HEK293 (cell line): ENCODE data around the gene SLC2A6.

Source experiments
- ELK4 ChIP-seq: IDR thresholded peaks from 2 replicates; pipeline ENCODE4 v1.6.1; 2011; ENCODE audit warnings: mild to moderate bottlenecking, low read depth, low read length, borderline replicate concordance
- GLIS2 ChIP-seq: fragments of 450-650 bp; formaldehyde crosslinking; IDR thresholded peaks from 2 replicates; pipeline ENCODE4 v1.5.1; 2016; ENCODE audit warnings: missing biosample characterization, missing genetic modification characterization
- IKZF3 ChIP-seq: fragments of 450-650 bp; IDR thresholded peaks from 2 replicates; pipeline ENCODE4 v1.5.0; 2018; ENCODE audit warnings: missing biosample characterization, mild to moderate bottlenecking, missing genetic modification characterization, moderate library complexity
- KLF17 ChIP-seq: fragments of 450-650 bp; formaldehyde crosslinking; IDR thresholded peaks from 2 replicates; pipeline ENCODE4 v1.5.1; 2016; ENCODE audit warnings: missing biosample characterization, missing genetic modification characterization
- OVOL3 ChIP-seq: fragments of 450-650 bp; formaldehyde crosslinking; IDR thresholded peaks from 2 replicates; pipeline ENCODE4 v1.5.1; 2016; ENCODE audit warnings: missing biosample characterization, missing genetic modification characterization
- SP2 ChIP-seq: fragments of 450-650 bp; formaldehyde crosslinking; IDR thresholded peaks from 2 replicates; pipeline ENCODE4 v1.5.1; 2016; ENCODE audit warnings: missing biosample characterization, missing genetic modification characterization
- SP3 ChIP-seq: fragments of 450-650 bp; formaldehyde crosslinking; IDR thresholded peaks from 2 replicates; pipeline ENCODE4 v1.5.1; 2016; ENCODE audit warnings: missing biosample characterization, missing genetic modification characterization
- ZBTB1 ChIP-seq: fragments of 450-650 bp; formaldehyde crosslinking; IDR thresholded peaks from 2 replicates; pipeline ENCODE4 v1.5.1; 2016; ENCODE audit warnings: missing biosample characterization, missing genetic modification characterization
- ZBTB11 ChIP-seq: fragments of 450-650 bp; formaldehyde crosslinking; conservative IDR thresholded peaks from 2 replicates; pipeline ENCODE4 v1.5.1; 2016; ENCODE audit warnings: low read depth, missing biosample characterization, missing genetic modification characterization
- ZFP41 ChIP-seq: fragments of 450-650 bp; formaldehyde crosslinking; IDR thresholded peaks from 2 replicates; pipeline ENCODE4 v1.5.1; 2016; ENCODE audit warnings: missing biosample characterization, missing genetic modification characterization, borderline replicate concordance
- ZIC2 ChIP-seq: fragments of 450-650 bp; formaldehyde crosslinking; IDR thresholded peaks from 2 replicates; pipeline ENCODE4 v1.5.1; 2016; ENCODE audit warnings: missing biosample characterization, missing genetic modification characterization
- ZNF140 ChIP-seq: fragments of 450-650 bp; formaldehyde crosslinking; IDR thresholded peaks from 2 replicates; pipeline ENCODE4 v1.5.1; 2016; ENCODE audit warnings: missing biosample characterization, missing genetic modification characterization
- ZNF174 ChIP-seq: fragments of 450-650 bp; formaldehyde crosslinking; IDR thresholded peaks from 2 replicates; pipeline ENCODE4 v1.5.0; 2017; ENCODE audit warnings: missing biosample characterization, mild to moderate bottlenecking, missing genetic modification characterization
- ZNF211 ChIP-seq: fragments of 450-650 bp; formaldehyde crosslinking; IDR thresholded peaks from 2 replicates; pipeline ENCODE4 v1.5.1; 2016; ENCODE audit warnings: low read depth, missing biosample characterization, missing genetic modification characterization
- ZNF280D ChIP-seq: fragments of 450-650 bp; formaldehyde crosslinking; IDR thresholded peaks from 2 replicates; pipeline ENCODE4 v1.5.1; 2016; ENCODE audit warnings: missing biosample characterization, missing genetic modification characterization
- ZNF341 ChIP-seq: fragments of 450-650 bp; formaldehyde crosslinking; IDR thresholded peaks from 2 replicates; pipeline ENCODE4; 2016; ENCODE audit warnings: low read depth, missing biosample characterization, missing genetic modification characterization
- ZNF394 ChIP-seq: fragments of 450-650 bp; formaldehyde crosslinking; IDR thresholded peaks from 2 replicates; pipeline ENCODE4 v1.5.1; 2016; ENCODE audit warnings: missing biosample characterization, missing genetic modification characterization, mild to moderate bottlenecking, moderate library complexity, borderline replicate concordance
- ZNF473 ChIP-seq: fragments of 450-650 bp; formaldehyde crosslinking; IDR thresholded peaks from 2 replicates; pipeline ENCODE4 v1.5.1; 2017; ENCODE audit warnings: missing biosample characterization, missing genetic modification characterization
- ZNF621 ChIP-seq: fragments of 450-650 bp; formaldehyde crosslinking; IDR thresholded peaks from 2 replicates; pipeline ENCODE4 v1.5.1; 2017; ENCODE audit warnings: missing biosample characterization, missing genetic modification characterization
- ZNF830 ChIP-seq: fragments of 450-650 bp; IDR thresholded peaks from 2 replicates; pipeline ENCODE4 v1.5.0; 2018; ENCODE audit warnings: missing biosample characterization, missing genetic modification characterization, low read depth, mild to moderate bottlenecking, moderate library complexity
- ZSCAN30 ChIP-seq: fragments of 450-650 bp; IDR thresholded peaks from 2 replicates; pipeline ENCODE4 v1.5.1; 2018; ENCODE audit warnings: missing biosample characterization, mild to moderate bottlenecking, missing genetic modification characterization, moderate library complexity
- ZSCAN4 ChIP-seq: fragments of 450-650 bp; formaldehyde crosslinking; IDR thresholded peaks from 2 replicates; pipeline ENCODE4 v1.5.1; 2017; ENCODE audit warnings: missing biosample characterization, missing genetic modification characterization

Gene SLC2A6

GRCh38 chr9:133484671-133485437, 6.0 kb upstream of the SLC2A6 start (continued):
- TF ChIP-seq ZNF280D (no peak), ZNF621 (tag by site-specific recombination) (no peak), ZBTB1 (tag by site-specific recombination) (no peak), ZNF211 (tag by site-specific recombination) (no peak), IKZF3 (tag by site-specific recombination) (no peak), SP3 (peak; percentile 67), KLF17 (tag by site-specific recombination) (0 out of 2 replicates have a peak, but pooled peaks have one; percentile 41), ZNF174 (tag by site-specific recombination) (no peak), ZNF341 (tag by site-specific recombination) (peak; percentile 40), ZNF394 (tag by site-specific recombination) (no peak), ZFP41 (no peak), ZBTB11 (no peak), ZNF473 (tag by site-specific recombination) (no peak), GLIS2 (peak; percentile 79), ZNF140 (tag by site-specific recombination) (no peak), ELK4 (no peak), SP2 (tag by site-specific recombination) (peak; percentile 58), ZNF830 (tag by site-specific recombination) (no peak), OVOL3 (tag by site-specific recombination) (no peak), ZSCAN4 (tag by site-specific recombination) (no peak), ZSCAN30 (tag by site-specific recombination) (no peak), ZIC2 (peak; percentile 98)
